ENCODE data around the gene ZNF8. TPM values are rescaled to one million over a fixed set of nuclear protein-coding genes. Genes with fewer than 3 reads are reported as not detected.
A peak's percentile ranks its signal among the peaks of the same experiment; 100 is the strongest.

The ZNF8 gene
- total RNA-seq, 2 donors from 2014 or later: 3.6 to 4.2 TPM

DNA sequence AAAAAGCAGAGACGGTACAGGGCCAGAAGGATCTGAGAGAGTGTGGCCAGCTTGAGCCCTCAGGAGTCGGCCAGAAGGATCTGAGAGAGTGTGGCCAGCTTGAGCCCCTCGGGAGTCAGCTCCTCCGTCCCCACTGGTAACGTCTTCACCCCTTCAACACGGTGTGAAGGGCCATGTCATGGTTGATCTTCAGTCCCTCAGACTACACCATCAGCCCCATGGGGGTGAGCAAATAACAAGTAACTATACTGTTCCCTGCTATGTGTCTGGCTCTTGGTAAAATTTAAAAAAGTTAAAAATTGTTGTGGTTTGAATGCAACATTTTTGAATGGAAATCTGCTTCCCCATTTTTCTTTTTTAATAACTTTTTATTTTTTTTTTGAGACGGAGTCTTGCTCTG, 1.6 kb upstream of the ZNF8 start:
- no peak overlapping the region for H3K27ac Mint-ChIP-seq
- ATAC-seq: no peak
- H3K4me3 Mint-ChIP-seq: peak overlapping the region; percentile 61
- no peaks in the 10 kb centered on the region for H3K9me3 Mint-ChIP-seq
- H3K4me1 Mint-ChIP-seq (ENCODE audit: low read depth in 2 of 2): peaks cover 25 to 39% of the 10 kb centered on the region in 2 donors
- H3K36me3 Mint-ChIP-seq: peaks cover 38% of the 10 kb centered on the region
- no peak for DNase-seq (ENCODE audit: low spot score)
- H3K27me3 Mint-ChIP-seq: no peaks in the 10 kb centered on the region

DNA sequence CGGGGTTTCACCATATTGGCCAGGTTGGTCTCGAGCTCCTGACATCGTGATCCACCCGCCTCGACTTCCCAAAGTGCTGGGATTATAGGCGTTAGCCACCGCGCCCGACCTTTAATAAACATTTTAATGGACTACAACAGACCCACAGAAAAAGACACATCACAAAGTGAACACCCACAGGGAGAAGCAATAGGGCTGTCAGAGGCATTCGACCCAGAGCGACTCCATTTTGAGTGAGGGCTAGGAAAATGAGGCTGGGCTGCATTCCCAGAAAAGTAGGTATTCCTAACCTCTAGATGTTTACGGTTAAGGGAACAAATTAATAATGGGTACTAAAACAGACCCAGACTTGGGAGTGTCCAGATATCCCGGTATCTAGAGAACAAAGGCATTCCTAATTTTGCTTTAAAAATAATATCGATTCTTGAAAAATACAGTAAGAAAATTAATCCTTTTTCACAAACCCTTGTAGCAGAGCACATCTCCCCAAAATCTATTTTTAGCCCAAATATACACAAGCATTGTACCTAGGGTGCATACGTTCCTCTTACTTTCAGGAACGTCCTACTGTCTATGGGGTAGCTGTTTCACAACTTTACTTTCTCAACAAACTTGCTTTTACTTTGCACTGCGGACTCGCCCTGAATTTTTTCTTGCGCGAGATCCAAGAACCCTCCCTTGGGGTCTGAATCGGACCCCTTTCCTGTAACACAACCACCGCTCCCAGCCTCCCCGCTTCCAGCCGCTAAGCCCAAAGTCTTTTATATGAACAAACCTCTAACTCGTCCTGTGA, 811 bp upstream of the ZNF8 start:
- DNase-seq (ENCODE audit: low spot score): no peak
- H3K9me3 Mint-ChIP-seq: no peaks in the 10 kb centered on the region
- peaks cover 38% of the 10 kb centered on the region for H3K36me3 Mint-ChIP-seq
- no peak for ATAC-seq
- peaks cover 25 to 39% of the 10 kb centered on the region in 2 donors for H3K4me1 Mint-ChIP-seq (ENCODE audit: low read depth in 2 of 2)
- H3K27me3 Mint-ChIP-seq: no peaks in the 10 kb centered on the region
- H3K4me3 Mint-ChIP-seq: peak overlapping the region; percentile 95
- peak overlapping the region; percentile 96 for H3K27ac Mint-ChIP-seq

DNA sequence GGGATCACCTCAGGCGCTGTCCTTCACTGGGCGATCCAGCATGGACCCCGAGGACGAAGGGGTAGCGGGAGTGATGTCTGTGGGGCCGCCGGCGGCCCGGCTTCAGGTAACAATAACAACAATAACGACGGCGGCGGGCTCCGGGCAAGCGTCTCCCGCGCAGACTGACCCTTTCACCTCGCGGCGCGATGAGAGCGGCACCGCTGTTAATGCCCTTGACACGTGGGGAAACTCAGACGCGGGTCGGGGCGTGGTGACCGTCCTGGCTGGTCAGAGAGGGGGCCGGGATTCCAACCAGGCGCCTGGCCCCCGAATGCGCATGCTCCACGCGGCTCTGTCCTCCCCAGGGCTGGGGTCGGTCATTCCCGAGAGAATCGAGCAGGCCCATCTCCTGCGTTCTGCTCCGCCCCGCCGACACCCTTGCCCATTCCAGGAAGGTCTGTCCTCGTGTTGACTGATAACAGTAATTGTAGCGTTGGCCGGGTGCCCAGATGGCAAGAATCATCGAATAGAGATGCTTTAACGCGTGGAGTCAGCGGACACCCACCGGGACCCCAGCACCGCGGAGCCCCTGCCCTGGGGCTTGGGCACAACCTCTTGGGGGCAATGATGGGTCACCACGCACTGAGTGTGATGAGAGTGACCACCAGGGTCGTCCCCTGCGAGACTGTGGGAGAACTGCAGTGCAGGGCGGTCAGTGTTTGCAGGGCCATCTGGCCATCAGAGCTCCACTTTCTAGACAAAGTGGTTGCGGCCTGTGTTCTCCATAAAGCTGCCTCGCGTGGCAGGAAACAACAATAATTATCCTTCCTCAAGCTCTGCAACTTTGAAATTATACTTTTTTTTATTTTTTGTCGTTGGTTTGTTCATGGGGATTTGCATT, 528 bp downstream of the ZNF8 start:
- Mint-ChIP-seq H3K36me3 (peaks cover 35% of the 10 kb centered on the region), H3K4me3 (peak overlapping the region; percentile 95), H3K27me3 (no peaks in the 10 kb centered on the region), H3K27ac (peak overlapping the region; percentile 96), H3K9me3 (no peaks in the 10 kb centered on the region), H3K4me1 (ENCODE audit: low read depth in 2 of 2) (peaks cover 25 to 39% of the 10 kb centered on the region in 2 donors)
- DNase-seq (ENCODE audit: low spot score) (peak; percentile 74), ATAC-seq (peak; percentile 37 to 48)

DNA sequence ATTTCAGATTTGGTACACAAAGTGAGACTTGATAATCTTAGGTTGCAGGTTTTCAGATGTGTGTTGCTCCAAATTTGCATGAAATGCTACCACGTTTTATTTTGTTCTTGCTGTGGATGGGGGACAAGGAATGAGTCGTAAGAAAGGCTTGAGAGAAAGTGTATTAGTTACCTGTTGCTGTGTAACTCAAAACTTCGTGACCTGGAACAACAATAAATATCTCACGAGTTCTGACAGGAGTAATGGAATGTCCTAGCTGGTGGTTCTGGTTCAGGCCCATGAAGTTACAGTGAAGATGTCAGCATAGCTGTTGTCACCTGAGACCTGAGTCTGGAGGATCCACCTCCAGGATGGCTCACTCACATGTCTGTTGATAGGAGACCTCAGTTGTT, 1.2 kb downstream of the ZNF8 start:
- peak overlapping the region; percentile 96 for H3K27ac Mint-ChIP-seq
- ATAC-seq (no peak), DNase-seq (ENCODE audit: low spot score) (no peak)
- H3K4me1 Mint-ChIP-seq (ENCODE audit: low read depth in 2 of 2): peaks cover 25 to 39% of the 10 kb centered on the region in 2 donors
- no peaks in the 10 kb centered on the region for H3K9me3 Mint-ChIP-seq
- peaks cover 29% of the 10 kb centered on the region for H3K36me3 Mint-ChIP-seq
- peak overlapping the region; percentile 95 for H3K4me3 Mint-ChIP-seq
- no peaks in the 10 kb centered on the region for H3K27me3 Mint-ChIP-seq

DNA sequence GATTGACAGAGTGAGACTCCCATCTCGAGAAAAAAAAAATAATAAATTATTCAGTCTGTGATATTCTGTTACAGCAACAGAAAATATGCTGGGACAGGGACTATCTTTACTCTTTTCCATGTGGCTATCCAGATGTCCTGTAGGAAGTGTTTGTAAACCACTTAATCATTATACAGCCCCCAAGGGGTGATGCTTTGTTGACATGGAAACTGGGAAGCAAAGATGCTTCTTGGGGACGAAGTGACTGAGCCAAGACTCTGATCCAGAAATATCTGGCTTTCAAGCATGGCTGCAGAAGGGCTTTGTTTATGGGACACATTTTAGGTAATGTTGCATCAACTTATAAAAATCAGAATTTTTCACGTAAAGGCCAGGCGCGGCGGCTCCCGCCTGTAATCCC, 5.4 kb downstream of the ZNF8 start:
- Mint-ChIP-seq H3K4me3 (no peak overlapping the region), H3K27me3 (no peaks in the 10 kb centered on the region), H3K36me3 (peaks cover 39% of the 10 kb centered on the region), H3K27ac (no peak overlapping the region), H3K9me3 (no peaks in the 10 kb centered on the region), H3K4me1 (ENCODE audit: low read depth in 2 of 2) (peaks cover 16 to 22% of the 10 kb centered on the region in 2 donors)
- DNase-seq (ENCODE audit: low spot score) (no peak), ATAC-seq (no peak)

DNA sequence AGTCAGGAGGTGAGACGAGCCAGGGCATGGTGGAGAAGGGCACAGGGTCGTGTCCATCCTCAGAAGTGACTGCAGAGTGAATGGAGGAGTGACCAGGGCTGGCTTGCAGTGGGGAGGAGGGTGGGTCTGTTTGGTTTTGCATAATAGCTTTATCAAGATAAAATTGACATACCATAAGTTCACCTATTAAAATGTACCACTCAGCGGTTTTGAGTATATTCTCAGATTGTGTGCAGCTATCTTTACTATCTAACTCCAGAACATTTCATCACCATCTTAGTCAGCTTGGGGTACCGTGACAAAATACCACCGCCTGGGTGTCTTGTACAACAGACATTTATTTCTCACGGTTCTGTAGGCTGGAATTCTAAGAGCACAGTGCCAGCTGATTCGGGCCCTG, 13.2 kb downstream of the ZNF8 start:
- DNase-seq (ENCODE audit: low spot score) (no peak), ATAC-seq (no peak)
- peaks cover 54% of the 10 kb centered on the region for H3K36me3 Mint-ChIP-seq
- no peak overlapping the region for H3K27ac Mint-ChIP-seq
- H3K4me3 Mint-ChIP-seq: no peak overlapping the region
- H3K27me3 Mint-ChIP-seq: no peaks in the 10 kb centered on the region
- peaks cover 0 to 5% of the 10 kb centered on the region in 2 donors for H3K4me1 Mint-ChIP-seq (ENCODE audit: low read depth in 2 of 2)
- H3K9me3 Mint-ChIP-seq: no peaks in the 10 kb centered on the region

DNA sequence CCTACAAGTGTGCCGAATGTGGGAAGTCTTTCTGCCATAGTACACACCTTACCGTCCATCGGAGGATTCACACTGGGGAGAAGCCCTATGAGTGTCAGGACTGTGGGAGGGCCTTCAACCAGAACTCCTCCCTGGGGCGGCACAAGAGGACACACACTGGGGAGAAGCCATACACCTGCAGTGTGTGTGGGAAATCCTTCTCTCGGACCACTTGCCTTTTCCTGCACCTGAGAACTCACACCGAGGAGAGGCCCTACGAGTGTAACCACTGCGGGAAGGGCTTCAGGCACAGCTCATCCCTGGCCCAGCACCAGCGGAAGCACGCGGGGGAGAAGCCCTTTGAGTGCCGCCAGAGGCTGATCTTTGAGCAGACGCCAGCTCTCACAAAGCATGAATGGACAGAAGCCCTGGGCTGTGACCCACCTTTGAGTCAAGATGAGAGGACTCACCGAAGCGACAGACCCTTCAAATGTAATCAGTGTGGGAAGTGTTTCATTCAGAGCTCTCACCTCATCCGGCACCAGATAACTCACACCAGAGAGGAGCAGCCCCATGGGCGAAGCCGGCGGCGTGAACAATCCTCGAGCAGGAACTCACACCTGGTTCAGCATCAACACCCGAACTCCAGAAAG, 16.1 kb downstream of the ZNF8 start:
- Mint-ChIP-seq H3K27ac (no peak overlapping the region), H3K36me3 (peaks cover 48% of the 10 kb centered on the region), H3K9me3 (no peaks in the 10 kb centered on the region), H3K27me3 (no peaks in the 10 kb centered on the region), H3K4me3 (no peak overlapping the region), H3K4me1 (ENCODE audit: low read depth in 2 of 2) (peaks cover 0 to 8% of the 10 kb centered on the region in 2 donors)
- ATAC-seq: no peak
- no peak for DNase-seq (ENCODE audit: low spot score)

DNA sequence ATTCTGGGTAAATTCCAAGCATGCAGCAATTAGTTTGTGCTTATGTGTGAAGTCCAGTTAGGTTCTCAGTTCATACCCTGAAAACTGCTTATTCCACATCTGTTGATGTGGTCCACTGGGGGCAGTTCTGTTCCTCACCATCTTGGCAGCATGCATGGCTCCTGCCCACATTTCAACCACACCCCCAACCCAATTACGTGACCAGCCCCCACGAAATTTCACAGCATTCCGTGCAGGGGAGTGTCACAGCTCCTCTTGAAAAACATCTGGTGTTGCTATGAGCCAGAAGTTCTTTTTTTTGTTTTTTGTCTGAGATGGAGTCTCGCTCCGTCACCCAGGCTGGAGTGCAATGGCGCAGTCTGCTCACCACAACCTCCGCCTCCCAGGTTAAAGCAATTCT, 17.3 kb downstream of the ZNF8 start:
- Mint-ChIP-seq H3K4me3 (no peak overlapping the region), H3K36me3 (peaks cover 51% of the 10 kb centered on the region), H3K27me3 (no peaks in the 10 kb centered on the region), H3K27ac (no peak overlapping the region), H3K4me1 (ENCODE audit: low read depth in 2 of 2) (peaks cover 0 to 10% of the 10 kb centered on the region in 2 donors), H3K9me3 (no peaks in the 10 kb centered on the region)
- no peak for ATAC-seq
- DNase-seq (ENCODE audit: low spot score): no peak

DNA sequence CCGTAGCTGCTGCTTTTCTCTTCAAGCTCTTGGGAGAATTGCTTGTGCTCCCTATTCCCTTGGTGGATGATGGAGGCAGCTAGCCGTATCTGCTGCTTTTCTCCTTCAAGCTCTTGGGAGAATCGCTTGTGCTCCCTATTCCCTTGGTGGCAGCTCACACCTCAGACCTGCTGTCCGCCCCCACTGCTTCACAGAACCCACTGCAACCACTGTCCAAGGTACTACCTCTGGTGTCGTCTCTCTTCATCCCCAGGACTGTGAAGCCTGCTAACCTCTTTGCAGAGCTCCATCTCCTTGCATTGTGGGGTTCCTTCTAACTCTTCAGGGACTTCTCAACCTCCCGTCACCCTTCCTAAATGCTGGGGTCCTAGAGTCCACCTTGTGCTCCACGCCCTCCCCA, 21.9 kb downstream of the ZNF8 start:
- peaks cover 13 to 18% of the 10 kb centered on the region in 2 donors for H3K4me1 Mint-ChIP-seq (ENCODE audit: low read depth in 2 of 2)
- no peak for DNase-seq (ENCODE audit: low spot score)
- H3K36me3 Mint-ChIP-seq: peaks cover 22% of the 10 kb centered on the region
- no peaks in the 10 kb centered on the region for H3K27me3 Mint-ChIP-seq
- H3K27ac Mint-ChIP-seq: no peak overlapping the region
- no peak overlapping the region for H3K4me3 Mint-ChIP-seq
- no peaks in the 10 kb centered on the region for H3K9me3 Mint-ChIP-seq
- ATAC-seq: no peak

DNA sequence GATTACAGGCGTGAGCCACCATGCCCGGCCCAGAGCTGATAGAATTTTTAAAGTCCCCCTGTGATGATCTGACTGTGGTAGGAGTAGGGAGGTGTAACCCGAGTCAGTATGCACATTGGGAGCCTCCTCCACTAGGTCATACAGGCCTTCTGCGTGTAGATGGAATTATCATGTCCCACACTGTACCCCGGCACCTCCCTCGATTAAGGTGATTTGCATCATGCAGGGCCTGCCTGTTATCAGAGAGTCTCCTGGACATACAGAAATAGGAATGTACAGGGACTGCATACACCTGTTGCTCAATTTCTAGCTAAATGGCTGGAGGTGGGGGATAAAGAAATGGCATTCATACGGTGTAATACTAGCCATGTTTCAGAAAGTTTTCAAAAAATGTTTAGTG, 25.5 kb downstream of the ZNF8 start:
- H3K4me3 Mint-ChIP-seq: peak overlapping the region; percentile 99
- H3K27ac Mint-ChIP-seq: peak overlapping the region; percentile 97 to 98
- peaks cover 29 to 38% of the 10 kb centered on the region in 2 donors for H3K4me1 Mint-ChIP-seq (ENCODE audit: low read depth in 2 of 2)
- ATAC-seq (no peak), DNase-seq (ENCODE audit: low spot score) (no peak)
- H3K9me3 Mint-ChIP-seq: no peaks in the 10 kb centered on the region
- H3K36me3 Mint-ChIP-seq: peaks cover 42% of the 10 kb centered on the region
- H3K27me3 Mint-ChIP-seq: no peaks in the 10 kb centered on the region

DNA sequence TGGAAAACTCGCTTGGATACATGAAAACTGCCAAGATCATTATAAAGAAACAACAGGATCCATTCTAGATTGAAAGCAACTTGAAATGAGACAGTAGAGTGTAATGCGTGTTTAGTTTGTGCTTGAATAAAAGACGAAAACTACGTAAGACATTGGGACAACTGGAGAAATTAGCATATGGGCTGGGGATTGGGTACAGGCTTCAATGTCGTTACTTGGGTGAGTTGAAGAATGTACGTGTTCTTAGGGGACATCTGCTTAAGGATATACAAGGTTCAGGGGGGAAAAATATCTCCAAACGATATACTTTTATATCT, 26.0 kb downstream of the ZNF8 start:
- ATAC-seq (no peak), DNase-seq (ENCODE audit: low spot score) (no peak)
- H3K4me1 Mint-ChIP-seq (ENCODE audit: low read depth in 2 of 2): peaks cover 29 to 41% of the 10 kb centered on the region in 2 donors
- H3K4me3 Mint-ChIP-seq: peak overlapping the region; percentile 99
- H3K27me3 Mint-ChIP-seq: no peaks in the 10 kb centered on the region
- peak overlapping the region; percentile 97 to 98 for H3K27ac Mint-ChIP-seq
- peaks cover 46% of the 10 kb centered on the region for H3K36me3 Mint-ChIP-seq
- H3K9me3 Mint-ChIP-seq: no peaks in the 10 kb centered on the region

DNA sequence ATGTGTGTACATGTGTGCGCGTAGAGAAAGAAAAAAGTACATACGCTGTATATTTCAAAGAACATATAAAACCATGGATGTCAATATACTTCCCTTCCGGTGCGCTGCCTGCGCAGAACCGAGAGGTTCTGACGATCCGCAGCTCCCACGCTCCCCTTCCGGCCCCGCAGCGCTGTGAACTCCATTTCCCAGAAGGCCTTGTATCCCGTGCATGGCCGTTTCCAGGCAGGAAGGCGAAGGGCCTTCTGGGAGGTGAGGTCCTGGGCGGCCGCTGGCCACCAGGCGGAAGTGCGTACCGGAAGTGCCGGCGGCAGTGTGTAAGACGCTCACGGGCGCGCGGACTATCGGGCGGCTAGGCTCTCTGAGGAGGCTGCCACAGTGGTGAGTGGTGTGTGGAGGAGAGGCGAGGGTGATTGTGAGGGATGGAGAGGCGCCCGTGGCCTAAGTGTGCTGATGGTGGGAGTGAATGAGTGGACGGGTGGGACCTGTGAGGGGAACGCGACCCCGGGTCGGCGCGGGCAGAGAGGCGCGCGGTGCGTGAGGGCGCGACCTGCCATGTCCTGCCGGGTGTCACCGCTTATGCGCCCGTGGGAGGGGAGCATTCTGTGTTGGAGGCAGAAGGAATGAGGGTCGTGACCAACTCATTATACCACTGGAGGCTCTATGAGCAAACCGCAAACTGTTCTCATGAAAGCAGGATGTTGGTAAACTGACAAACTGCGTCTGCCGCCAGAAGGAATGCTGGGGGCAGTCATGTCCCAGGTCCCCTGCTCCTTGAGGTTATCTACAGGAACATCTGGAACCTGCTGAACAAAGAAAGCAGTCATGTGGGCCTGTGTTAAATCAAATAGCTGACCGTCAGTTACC, 26.5 kb downstream of the ZNF8 start, which contains the start of gene ERVK3-1:
TSS of gene ERVK3-1 (plus strand) at position 313 of the 867 bp plus-strand sequence. CDS start 6,792 bp downstream, outside the sequence.
- ATAC-seq (peak; percentile 99 to 100), DNase-seq (ENCODE audit: low spot score) (peak; percentile 98)
- H3K36me3 Mint-ChIP-seq: peaks cover 52% of the 10 kb centered on the region
- peaks cover 29 to 46% of the 10 kb centered on the region in 2 donors for H3K4me1 Mint-ChIP-seq (ENCODE audit: low read depth in 2 of 2)
- no peaks in the 10 kb centered on the region for H3K9me3 Mint-ChIP-seq
- H3K27me3 Mint-ChIP-seq: no peaks in the 10 kb centered on the region
- H3K27ac Mint-ChIP-seq: peak within 1 kb of the TSS; percentile 97 to 98
- H3K4me3 Mint-ChIP-seq: peak within 1 kb of the TSS; percentile 99

DNA sequence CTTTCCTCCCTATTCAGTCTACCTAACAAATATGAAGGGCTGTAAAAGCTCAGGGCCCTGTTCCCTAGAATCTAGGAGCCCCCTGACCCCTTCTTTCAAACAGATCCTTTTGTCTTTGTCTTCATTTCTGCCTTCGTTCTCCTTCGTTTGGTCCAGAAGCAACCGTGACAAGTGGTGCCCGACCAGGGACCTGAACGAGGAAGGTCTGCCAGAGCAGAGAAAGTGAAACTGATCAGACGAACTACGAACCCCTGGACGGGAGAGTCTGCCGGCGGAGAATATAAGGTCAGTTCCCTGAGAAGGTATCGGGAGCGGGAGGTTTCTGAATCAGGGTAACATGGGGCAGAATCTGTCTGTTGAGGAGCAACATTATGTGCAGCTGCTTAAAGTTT, 27.2 kb downstream of the ZNF8 start:
- no peak for DNase-seq (ENCODE audit: low spot score)

More for the DNA sequence above, 27.2 kb downstream of the ZNF8 start:
- Mint-ChIP-seq H3K27me3 (no peaks in the 10 kb centered on the region), H3K27ac (peak overlapping the region; percentile 97 to 98), H3K36me3 (peaks cover 49% of the 10 kb centered on the region), H3K4me3 (peak overlapping the region; percentile 99), H3K9me3 (no peaks in the 10 kb centered on the region), H3K4me1 (ENCODE audit: low read depth in 2 of 2) (peaks cover 29 to 43% of the 10 kb centered on the region in 2 donors)
- no peak for ATAC-seq
